Activated naive CD8-positive, alpha-beta T cell treated with anti-CD3 and anti-CD28 coated beads, Interleukin-2, amount 50 U/mL, for 16 hours (primary cell): Measurements from ENCODE around the gene TBC1D2B.

Experiments
- DNase-seq: peaks from one replicate; pipeline ENCODE4 v3.0.0-alpha.2; 2020; ENCODE audit warnings: low read depth, low spot score

TBC1D2B gene

DNA sequence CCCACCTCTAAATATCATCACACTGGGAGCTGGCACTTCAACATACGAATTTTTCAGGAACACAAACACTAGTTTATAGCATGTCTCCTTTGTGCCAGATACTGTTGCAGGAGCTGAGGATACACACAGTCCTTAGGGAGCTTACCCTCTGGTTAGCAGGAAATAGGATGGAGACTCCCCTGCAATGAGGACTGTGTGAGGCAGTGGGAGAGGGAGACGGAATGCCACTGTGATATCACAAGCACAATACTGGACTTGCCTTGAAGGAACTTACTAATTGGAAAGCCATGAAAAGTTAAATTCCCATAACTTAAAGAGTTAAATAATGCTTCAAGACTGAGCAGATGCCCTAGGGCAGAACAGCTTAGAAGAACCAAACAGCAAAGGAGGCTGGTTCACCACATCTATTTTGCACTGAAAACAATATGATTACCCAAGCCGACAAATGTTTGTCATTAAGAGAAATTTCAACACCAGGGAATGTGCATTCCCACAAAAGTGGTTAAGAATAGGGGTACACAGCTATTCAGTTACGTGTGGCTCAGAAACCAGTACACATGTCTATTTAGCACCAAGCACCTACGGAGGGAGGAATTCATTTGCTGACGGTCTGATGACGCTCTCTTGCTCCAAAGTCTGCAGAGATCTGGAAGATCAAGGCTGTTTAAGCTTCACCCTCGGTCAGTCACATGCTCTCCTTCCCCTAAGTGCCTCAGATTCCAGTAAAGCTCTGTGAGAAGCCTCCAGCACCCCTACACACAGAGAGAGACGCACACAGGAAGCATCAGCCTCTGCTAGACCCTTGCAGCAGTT lies 5.2 kb downstream of the TBC1D2B start:
- DNase-seq, result no peak

- DNase-seq, result no peak
These were observed 6.1 kb downstream of the TBC1D2B start for GRCh38 chr15:78071383-78071782.

DNA sequence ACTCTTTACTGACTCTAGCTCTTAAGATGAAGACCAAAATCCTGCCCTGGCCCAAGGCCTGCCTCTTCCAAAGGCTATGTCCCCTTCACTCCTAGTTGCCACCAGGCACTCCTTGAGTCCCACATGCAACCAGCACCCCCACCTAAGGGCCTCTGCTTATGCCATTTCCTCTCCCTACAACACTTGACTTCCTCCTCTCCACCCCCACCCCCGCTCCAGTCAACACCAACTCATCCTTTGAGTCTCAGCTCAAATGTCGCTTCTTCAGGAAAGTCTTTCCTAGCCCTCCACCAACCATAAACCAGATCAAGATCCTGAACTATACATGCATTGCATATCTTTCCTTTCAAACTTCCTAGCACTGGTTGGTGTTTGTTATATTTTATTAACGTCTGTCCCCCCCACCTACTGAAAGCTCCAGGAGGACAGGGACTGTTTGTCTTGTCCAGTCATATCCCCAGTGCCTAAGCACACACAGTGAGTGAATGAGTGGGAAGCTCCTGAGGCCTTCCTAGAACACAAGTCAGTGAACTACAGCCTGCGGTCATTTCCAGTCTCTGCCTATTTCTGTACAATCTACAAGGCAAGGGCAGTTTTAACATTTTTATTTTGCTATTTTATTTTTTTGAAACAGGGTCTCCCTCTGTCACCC lies 7.3 kb downstream of the TBC1D2B start:
- no peak for DNase-seq

- no peak for DNase-seq
These were observed 8.0 kb downstream of the TBC1D2B start for GRCh38 chr15:78069462-78070029.

DNA sequence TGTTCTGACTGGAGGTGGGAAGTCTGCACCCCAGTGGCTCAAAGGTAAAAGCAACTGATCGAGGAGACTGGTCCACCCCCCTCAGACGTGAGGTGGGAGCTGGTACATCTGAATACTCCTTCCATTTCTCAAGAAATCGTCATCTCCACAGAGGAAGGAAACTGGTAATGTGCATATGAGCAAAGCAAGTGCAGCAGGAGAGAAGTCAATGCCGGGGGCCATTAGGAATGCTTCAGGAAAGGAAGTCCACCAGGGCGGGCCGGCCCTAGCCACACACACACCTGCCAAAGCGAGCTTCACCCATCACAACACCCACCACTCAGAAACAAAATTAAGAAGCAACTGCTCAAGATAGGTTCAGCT lies 8.5 kb downstream of the TBC1D2B start:
- no peak for DNase-seq

- DNase-seq, result no peak
These were observed 9.9 kb downstream of the TBC1D2B start for GRCh38 chr15:78067328-78068228.

DNA sequence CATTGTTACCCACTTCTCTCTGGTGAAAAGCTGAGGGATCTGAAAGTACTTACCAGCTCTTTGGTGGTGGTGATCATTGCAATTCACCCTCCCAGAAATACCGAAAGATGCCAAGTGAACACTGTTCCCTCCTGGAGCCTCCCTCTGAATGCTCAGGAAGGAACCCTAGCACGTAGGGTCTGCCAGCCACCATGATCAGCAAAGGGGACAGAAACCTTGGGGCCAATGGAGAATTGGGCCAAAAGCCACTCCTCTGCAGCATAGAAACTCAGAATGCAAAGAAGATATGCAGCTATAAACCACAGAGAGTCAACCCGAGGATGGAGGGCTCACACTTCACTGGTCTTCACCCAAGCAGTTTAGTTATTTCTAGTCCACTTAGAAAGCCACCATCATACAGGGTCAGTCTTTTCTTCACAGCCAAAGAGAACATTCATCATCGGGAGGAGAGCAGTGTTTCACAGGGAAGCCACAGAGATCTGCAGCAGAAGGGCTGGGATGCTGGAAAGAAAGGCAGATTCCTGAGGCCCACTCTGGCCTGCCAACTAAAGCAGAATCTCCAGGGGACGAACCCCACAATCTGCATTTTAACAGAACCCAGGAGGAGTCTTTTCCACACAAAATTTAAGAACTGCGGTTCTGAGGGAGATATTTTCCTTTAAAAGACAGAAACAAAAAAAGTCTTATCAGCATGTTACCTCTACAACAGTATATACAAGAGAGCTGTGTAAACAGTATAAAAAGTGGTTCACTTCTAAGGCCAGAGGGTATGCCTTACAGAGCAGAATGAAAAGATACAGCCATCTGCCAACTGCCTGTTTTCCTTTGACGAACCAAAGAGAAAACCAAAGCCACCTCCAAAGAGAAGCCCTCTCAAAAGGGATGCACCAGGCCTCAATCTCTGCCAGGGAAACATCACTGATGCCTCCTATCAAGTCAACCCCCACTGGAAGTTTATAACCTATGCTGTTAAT lies 11.3 kb downstream of the TBC1D2B start:
- DNase-seq, result no peak

- no peak for DNase-seq
These were observed 12.1 kb downstream of the TBC1D2B start for GRCh38 chr15:78065284-78065872.

GRCh38 chr15:78064544-78064943 lies 13.0 kb downstream of the TBC1D2B start:
- DNase-seq, result no peak

- DNase-seq, result no peak
These were observed 13.5 kb downstream of the TBC1D2B start for GRCh38 chr15:78063970-78064385.

- DNase-seq, result no peak
These were observed 14.3 kb downstream of the TBC1D2B start for GRCh38 chr15:78063217-78063616.

DNA sequence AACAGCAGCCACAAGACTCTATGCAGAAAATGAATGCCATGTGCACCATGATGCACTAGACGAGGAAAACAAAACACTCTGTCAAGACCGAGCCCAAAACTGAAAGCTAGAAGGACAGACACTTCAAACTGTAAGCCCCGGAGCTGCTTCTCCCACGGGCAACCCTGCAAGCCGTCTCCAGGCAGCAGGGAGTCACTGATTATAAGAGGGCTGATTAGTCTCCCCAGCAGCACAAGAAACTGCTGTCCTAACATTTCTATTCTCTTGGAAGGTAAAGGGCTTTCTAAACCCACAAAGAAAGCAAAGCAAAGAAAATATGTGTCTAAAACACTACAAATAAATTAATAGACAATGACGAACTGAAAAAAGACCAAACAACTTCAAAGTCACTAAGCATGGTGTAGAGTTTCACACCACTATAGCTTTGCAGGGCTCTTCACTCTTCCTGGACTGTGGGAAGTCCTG lies 15.5 kb downstream of the TBC1D2B start:
- DNase-seq, result peak; percentile 10

GRCh38 chr15:78060232-78060631 lies 17.3 kb downstream of the TBC1D2B start:
- no peak for DNase-seq

GRCh38 chr15:78059110-78059839 lies 18.2 kb downstream of the TBC1D2B start:
- no peak for DNase-seq

- no peak for DNase-seq
These were observed 19.0 kb downstream of the TBC1D2B start for GRCh38 chr15:78058401-78058935.

GRCh38 chr15:78057803-78058202 lies 19.7 kb downstream of the TBC1D2B start:
- DNase-seq, result no peak

GRCh38 chr15:78056714-78057269 lies 20.7 kb downstream of the TBC1D2B start:
- DNase-seq, result no peak

DNA sequence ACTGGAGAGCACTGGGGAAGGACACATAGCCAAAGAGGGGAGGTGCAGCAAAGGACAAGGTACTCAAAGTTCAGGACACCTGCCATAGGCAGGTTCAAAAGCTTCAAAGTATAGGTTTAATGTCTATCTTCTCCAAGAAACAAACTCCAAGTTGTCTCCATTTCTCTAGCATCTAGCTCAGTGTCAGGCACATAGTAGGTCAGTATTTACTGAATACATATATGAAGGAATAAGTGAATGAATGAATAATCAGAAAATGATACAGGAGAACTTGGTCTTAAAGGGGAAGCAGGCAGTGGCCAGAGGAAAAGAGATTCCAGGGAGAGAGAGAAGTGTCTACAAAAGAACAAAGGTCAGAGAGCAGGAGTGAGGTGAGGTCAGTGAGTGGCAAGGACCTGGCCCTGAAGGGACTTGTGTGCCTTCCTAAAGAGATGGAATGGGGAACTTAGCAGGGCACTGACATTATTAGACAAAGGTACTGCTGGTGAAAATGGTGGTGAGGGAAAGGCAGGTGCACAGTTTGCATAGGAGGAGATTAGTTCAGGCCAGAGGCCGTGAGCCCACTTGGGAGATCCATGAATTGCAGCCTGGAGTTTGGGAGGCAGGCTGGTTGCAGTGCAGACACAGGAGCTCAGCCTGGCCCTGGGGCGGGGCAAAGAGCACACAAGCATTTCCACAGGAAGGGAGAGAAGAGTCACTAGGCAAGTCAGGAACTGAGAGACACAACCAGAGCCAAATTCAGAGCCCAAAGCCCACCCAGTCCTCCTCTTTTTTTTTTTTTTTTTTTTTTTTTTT lies 21.4 kb downstream of the TBC1D2B start:
- no peak for DNase-seq
